Hepatocyte (in vitro differentiated cells): ENCODE data around the gene SLC12A4. TPM values are rescaled to one million over a fixed set of nuclear protein-coding genes. Genes with fewer than 3 reads are reported as not detected.

Source experiments
- DNase-seq: peaks from one replicate; pipeline ENCODE4 v3.0.0-alpha.2; 2016; ENCODE audit warnings: low spot score
- H2AFZ ChIP-seq: fragments of 200-600 bp; sonication (generic); 2 replicates; pipeline ENCODE4 v1.6.0; 2016; ENCODE audit warnings: antibody characterized with exemption, mild to moderate bottlenecking
- H3K27ac ChIP-seq: fragments of 200-600 bp; sonication (generic); 2 replicates; pipeline ENCODE4 v1.5.1; 2016; ENCODE audit warnings: mild to moderate bottlenecking
- H3K27me3 ChIP-seq: fragments of 200-600 bp; sonication (generic); 2 replicates; pipeline ENCODE4 v1.6.1; 2016
- H3K36me3 ChIP-seq: fragments of 200-600 bp; sonication (generic); replicated peaks from 2 replicates; pipeline ENCODE4 v1.5.1; 2016; ENCODE audit warnings: low read depth; ENCODE audit not compliant: insufficient read depth
- H3K4me1 ChIP-seq: fragments of 200-600 bp; sonication (generic); 2 replicates; pipeline ENCODE4 v1.5.1; 2016; ENCODE audit warnings: mild to moderate bottlenecking, moderate library complexity; ENCODE audit not compliant: insufficient read depth
- H3K4me2 ChIP-seq: fragments of 200-600 bp; sonication (generic); 2 replicates; pipeline ENCODE4 v1.6.0; 2016
- H3K4me3 ChIP-seq: fragments of 200-600 bp; sonication (generic); 2 replicates; pipeline ENCODE4 v1.5.1; 2016; ENCODE audit warnings: mild to moderate bottlenecking
- H3K79me2 ChIP-seq: fragments of 200-600 bp; sonication (generic); 2 replicates; pipeline ENCODE4 v1.6.0; 2017; ENCODE audit warnings: mild to moderate bottlenecking
- H3K9me2 ChIP-seq: fragments of 200-600 bp; sonication (generic); replicated peaks from 2 replicates; pipeline ENCODE4 v1.6.0; 2017; ENCODE audit warnings: mild to moderate bottlenecking; ENCODE audit not compliant: insufficient read depth
- H3K9me3 ChIP-seq: fragments of 200-600 bp; sonication (generic); 2 replicates; pipeline ENCODE4 v1.5.1; 2016; ENCODE audit warnings: low read depth, mild to moderate bottlenecking
- H4K20me1 ChIP-seq: fragments of 200-600 bp; sonication (generic); 2 replicates; pipeline ENCODE4 v1.6.0; 2016; ENCODE audit warnings: mild to moderate bottlenecking; ENCODE audit not compliant: insufficient read depth, poor library complexity, severe bottlenecking
- CTCF ChIP-seq: fragments of 200-600 bp; sonication (generic); IDR thresholded peaks from 2 replicates; pipeline ENCODE4 v1.5.1; 2016; ENCODE audit warnings: antibody characterized with exemption, mild to moderate bottlenecking; ENCODE audit not compliant: poor library complexity
- EZH2 ChIP-seq: fragments of 200-600 bp; sonication (generic); IDR thresholded peaks from 2 replicates; pipeline ENCODE4 v1.6.1; 2016; ENCODE audit warnings: antibody characterized with exemption, mild to moderate bottlenecking, borderline replicate concordance
- EZH2phosphoT487 ChIP-seq: fragments of 200-600 bp; sonication (generic); IDR thresholded peaks from one replicate; pipeline ENCODE4 v1.6.1; 2018; ENCODE audit warnings: antibody characterized with exemption, mild to moderate bottlenecking, low read depth, moderate library complexity; ENCODE audit not compliant: unreplicated experiment, severe bottlenecking
- WGBS: methylation state at CpG from one replicate; pipeline ENCODE4 v1.1.6; 2016; ENCODE audit warnings: low lambda C conversion rate; ENCODE audit errors: missing lambda C conversion rate; 5-methylcytosine and 5-hydroxymethylcytosine counted together
- polyA plus RNA-seq: library from polyadenylated mRNA; unstranded; fragments of >200 nt; fragmentation: Nextera tagmentation; extraction: Ambion mirVana; gene quantifications from 2 replicates; pipeline ENCODE4 v1.2.1, GENCODE V29; 2016
- total RNA-seq: library from RNA; depleted of rRNA; stranded (reverse); fragments of >200 nt; gene quantifications from 2 replicates; pipeline ENCODE4 v1.2.3, GENCODE V29; 2014

SLC12A4 gene
- total and polyA plus RNA-seq, 2 experiments from 2014 or later, result 55.2 to 63.9 TPM

GRCh38 chr16:67942510-67943255 is 25.8 kb downstream of the SLC12A4 start:
- Histone ChIP-seq H3K4me2 (no peak overlapping the region), H3K79me2 (peaks cover 18% of the 10 kb centered on the region), H3K27me3 (no peaks in the 10 kb centered on the region), H3K4me1 (no peaks in the 10 kb centered on the region), H2AFZ (no peak overlapping the region), H3K9me2 (no peaks in the 10 kb centered on the region), H3K9me3 (no peaks in the 10 kb centered on the region), H3K4me3 (no peak overlapping the region), H3K27ac (no peak overlapping the region), H3K36me3 (no peaks in the 10 kb centered on the region), H4K20me1 (no peaks in the 10 kb centered on the region)
- 96% methylated on average over 27 of the region's 27 CpGs for WGBS
- TF ChIP-seq EZH2phosphoT487 (no peak), CTCF (no peak), EZH2 (no peak)
- no peak for DNase-seq

- H3K9me2 ChIP-seq, result no peaks in the 10 kb centered on the region
- peaks cover 4% of the 10 kb centered on the region for H3K4me1 ChIP-seq
- peak; percentile 53 for TF ChIP-seq CTCF
- no peak for TF ChIP-seq EZH2
- H3K9me3 ChIP-seq, result no peaks in the 10 kb centered on the region
- no peaks in the 10 kb centered on the region for H3K27me3 ChIP-seq
- whole genome bisulfite sequencing, result 84% methylated on average over 6 of the region's 6 CpGs
- no peaks in the 10 kb centered on the region for H4K20me1 ChIP-seq
- H3K4me3 ChIP-seq, result no peak overlapping the region
- H3K79me2 ChIP-seq, result peaks cover 23% of the 10 kb centered on the region
- no peak overlapping the region for H3K4me2 ChIP-seq
- no peak overlapping the region for H2AFZ ChIP-seq
- H3K27ac ChIP-seq, result no peak overlapping the region
- DNase-seq, result peak; percentile 55
- no peaks in the 10 kb centered on the region for H3K36me3 ChIP-seq
Observed at GRCh38 chr16:67942200-67942509, 26.3 kb downstream of the SLC12A4 start.

GRCh38 chr16:67941469-67942199 is 26.8 kb downstream of the SLC12A4 start:
- WGBS, result 91% methylated on average over 9 of the region's 9 CpGs
- DNase-seq, result no peak
- Histone ChIP-seq H3K27me3 (no peaks in the 10 kb centered on the region), H3K27ac (no peak overlapping the region), H2AFZ (no peak overlapping the region), H3K36me3 (no peaks in the 10 kb centered on the region), H3K4me1 (peaks cover 8% of the 10 kb centered on the region), H4K20me1 (no peaks in the 10 kb centered on the region), H3K9me2 (no peaks in the 10 kb centered on the region), H3K79me2 (peaks cover 24% of the 10 kb centered on the region), H3K9me3 (no peaks in the 10 kb centered on the region), H3K4me2 (no peak overlapping the region), H3K4me3 (no peak overlapping the region)
- TF ChIP-seq CTCF (no peak), EZH2 (no peak), EZH2phosphoT487 (no peak)
